Stimulated activated CD8-positive, alpha-beta memory T cell treated with anti-CD3 and anti-CD28 coated beads, Interleukin-4, amount 100 ng/mL, for 4 hours (primary cell): ENCODE results near the gene DALRD3.

Experiments
- DNase-seq, 2 donors: peaks; one replicate each; pipeline ENCODE4 v3.0.0-alpha.2; 2020; ENCODE audit warnings: low read depth in 2 of 2, low spot score in 1 of 2

The DALRD3 gene

GRCh38 chr3:48982686-48983085 lies 35.7 kb downstream of the DALRD3 start:
- DNase-seq, result no peak

GRCh38 chr3:48982016-48982415 lies 36.4 kb downstream of the DALRD3 start:
- no peak for DNase-seq

GRCh38 chr3:48980295-48980694 lies 38.1 kb downstream of the DALRD3 start:
- no peak for DNase-seq

- no peak for DNase-seq
These were observed 38.9 kb downstream of the DALRD3 start for GRCh38 chr3:48979451-48979850.

- DNase-seq, result no peak
These were observed 44.1 kb downstream of the DALRD3 start for GRCh38 chr3:48974076-48974864.

- DNase-seq, result no peak
These were observed 47.8 kb downstream of the DALRD3 start for GRCh38 chr3:48970586-48970985.

GRCh38 chr3:48966876-48967361 lies 51.5 kb downstream of the DALRD3 start:
- DNase-seq, result no peak

- DNase-seq, result no peak
These were observed 52.0 kb downstream of the DALRD3 start for GRCh38 chr3:48966367-48966766.
